ENCODE measurements around the gene TRAPPC6A.
"Not testable (repeated sequence)": the region's sequence is repeated elsewhere in the genome, so short reads cannot be mapped to it uniquely, and the experiment has no call there.

The TRAPPC6A gene

GRCh38 chr19:45125360-45125759, 52.7 kb downstream of the TRAPPC6A start:
- FAIRE-seq = no peak

- FAIRE-seq = no peak
Measured at GRCh38 chr19:45124021-45124420, 54.0 kb downstream of the TRAPPC6A start.

- no peak for FAIRE-seq
Measured at GRCh38 chr19:45123440-45123850, 54.6 kb downstream of the TRAPPC6A start.

GRCh38 chr19:45122832-45123231, 55.2 kb downstream of the TRAPPC6A start:
- FAIRE-seq = no peak

- no peak for FAIRE-seq
Measured at GRCh38 chr19:45121827-45122345, 56.2 kb downstream of the TRAPPC6A start.

- FAIRE-seq = no peak
Measured at GRCh38 chr19:45119582-45119981, 58.5 kb downstream of the TRAPPC6A start.

GRCh38 chr19:45118591-45119355, 59.3 kb downstream of the TRAPPC6A start:
- not testable (repeated sequence) for FAIRE-seq

GRCh38 chr19:45118106-45118505, 59.9 kb downstream of the TRAPPC6A start:
- FAIRE-seq = no peak

GRCh38 chr19:45117671-45118070, 60.4 kb downstream of the TRAPPC6A start:
- no peak for FAIRE-seq

- no peak for FAIRE-seq
Measured at GRCh38 chr19:45117167-45117594, 60.9 kb downstream of the TRAPPC6A start.

- FAIRE-seq = no peak
Measured at GRCh38 chr19:45115809-45116615, 62.0 kb downstream of the TRAPPC6A start.

GRCh38 chr19:45114116-45114515, 63.9 kb downstream of the TRAPPC6A start:
- no peak for FAIRE-seq

- no peak for FAIRE-seq
Measured at GRCh38 chr19:45113628-45114027, 64.4 kb downstream of the TRAPPC6A start.

Data from A204.1 (cell line).